Measurements from ENCODE around the gene EARS2. TPM values are rescaled to one million over a fixed set of nuclear protein-coding genes. Genes with fewer than 3 reads are reported as not detected.

The EARS2 gene
- total RNA-seq, 1 experiment from 2014 or later: 50.1 TPM

DNA sequence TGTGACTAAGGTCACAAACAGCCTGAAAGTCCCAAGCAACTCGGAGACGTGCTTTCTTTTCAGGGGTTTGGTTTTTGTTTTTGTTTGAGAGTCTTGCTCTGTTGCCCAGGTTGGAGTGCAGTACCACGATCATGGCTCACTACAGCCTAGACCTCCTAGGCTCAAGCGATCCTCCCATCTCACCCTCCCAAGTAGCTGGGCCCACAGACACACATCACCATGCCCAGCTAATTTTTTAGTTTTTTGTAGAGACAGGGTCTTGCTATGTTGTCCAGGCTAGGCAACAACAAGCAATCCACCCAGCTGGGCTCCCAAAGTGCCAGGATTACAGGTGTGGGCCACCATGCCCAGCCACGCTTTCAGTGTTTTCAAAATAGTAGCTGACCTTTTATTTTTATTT lies 27.1 kb downstream of the EARS2 start:
- no peak overlapping the region for H3K4me2 ChIP-seq (ENCODE audit: insufficient read depth, insufficient read length, low read length)
- no peak overlapping the region for H2AFZ ChIP-seq (ENCODE audit: low read length)
- no peaks in the 10 kb centered on the region for H3K27me3 ChIP-seq (ENCODE audit: insufficient read depth, low read length)
- H3K27me3 Mint-ChIP-seq (ENCODE audit: low read depth): no peaks in the 10 kb centered on the region
- WGBS (ENCODE audit: extremely low coverage, insufficient read length, low lambda C conversion rate): no CpG with 5 or more reads among the region's 5 CpGs
- H2BK15ac ChIP-seq (ENCODE audit: low read depth, low read length): no peak overlapping the region
- H3K36me3 Mint-ChIP-seq (ENCODE audit: insufficient read depth in 1 of 3, low read depth in 3 of 3): peaks cover 33 to 82% (median 73%) of the 10 kb centered on the region in 3 experiments; a peak in 6 of 7 replicates
- no peak overlapping the region for H2BK5ac ChIP-seq (ENCODE audit: insufficient read length, low read length)
- no peak overlapping the region for H4K91ac ChIP-seq (ENCODE audit: insufficient read length, low read depth, low read length)
- H2BK20ac ChIP-seq (ENCODE audit: low read depth, low read length, poor library complexity, severe bottlenecking): no peak overlapping the region
- no peak overlapping the region for H3K18ac ChIP-seq (ENCODE audit: insufficient read length, low read depth, low read length)
- no peak overlapping the region for H4K5ac ChIP-seq (ENCODE audit: insufficient read length, low read depth, low read length)
- no peak overlapping the region for H2BK120ac ChIP-seq (ENCODE audit: low read depth, low read length, poor library complexity, severe bottlenecking)
- H3K9ac ChIP-seq (ENCODE audit: extremely low read depth, insufficient read length, low read length): no peak overlapping the region
- H3K4me3 Mint-ChIP-seq: no peak overlapping the region
- no peak overlapping the region for H3K4ac ChIP-seq (ENCODE audit: low read depth, low read length)
- no peaks in the 10 kb centered on the region for H3K9me3 ChIP-seq (ENCODE audit: control insufficient read depth, low read depth, low read length)
- TF ChIP-seq, protein P1, sequence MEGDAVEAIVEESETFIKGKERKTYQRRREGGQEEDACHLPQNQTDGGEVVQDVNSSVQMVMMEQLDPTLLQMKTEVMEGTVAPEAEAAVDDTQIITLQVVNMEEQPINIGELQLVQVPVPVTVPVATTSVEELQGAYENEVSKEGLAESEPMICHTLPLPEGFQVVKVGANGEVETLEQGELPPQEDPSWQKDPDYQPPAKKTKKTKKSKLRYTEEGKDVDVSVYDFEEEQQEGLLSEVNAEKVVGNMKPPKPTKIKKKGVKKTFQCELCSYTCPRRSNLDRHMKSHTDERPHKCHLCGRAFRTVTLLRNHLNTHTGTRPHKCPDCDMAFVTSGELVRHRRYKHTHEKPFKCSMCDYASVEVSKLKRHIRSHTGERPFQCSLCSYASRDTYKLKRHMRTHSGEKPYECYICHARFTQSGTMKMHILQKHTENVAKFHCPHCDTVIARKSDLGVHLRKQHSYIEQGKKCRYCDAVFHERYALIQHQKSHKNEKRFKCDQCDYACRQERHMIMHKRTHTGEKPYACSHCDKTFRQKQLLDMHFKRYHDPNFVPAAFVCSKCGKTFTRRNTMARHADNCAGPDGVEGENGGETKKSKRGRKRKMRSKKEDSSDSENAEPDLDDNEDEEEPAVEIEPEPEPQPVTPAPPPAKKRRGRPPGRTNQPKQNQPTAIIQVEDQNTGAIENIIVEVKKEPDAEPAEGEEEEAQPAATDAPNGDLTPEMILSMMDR (conservative IDR thresholded peaks at IDR 0.05): no peak
- no peak for DNase-seq
- no peak overlapping the region for H3K27ac Mint-ChIP-seq
- no peak overlapping the region for H3K23ac ChIP-seq (ENCODE audit: insufficient read length, low read depth, low read length)
- no peaks in the 10 kb centered on the region for H3K79me1 ChIP-seq (ENCODE audit: insufficient read depth, low read depth, low read length, poor library complexity, severe bottlenecking)
- no peak overlapping the region for H3T11ph ChIP-seq (ENCODE audit: low read length)
- H3K56ac ChIP-seq (ENCODE audit: insufficient read length, low read depth, low read length): no peak overlapping the region
- no peaks in the 10 kb centered on the region for H3K79me2 ChIP-seq (ENCODE audit: insufficient read depth, low read length)
- H4K20me1 ChIP-seq (ENCODE audit: control insufficient read depth, insufficient read depth, insufficient read length): no peaks in the 10 kb centered on the region
- H3K23me2 ChIP-seq (ENCODE audit: insufficient read length, low read depth, low read length, poor library complexity, severe bottlenecking): no peaks in the 10 kb centered on the region
- H4K8ac ChIP-seq (replicated peaks; ENCODE audit: insufficient read length, low read depth, low read length): no peak overlapping the region
- H3K4me1 ChIP-seq (ENCODE audit: insufficient read depth, low read length): no peaks in the 10 kb centered on the region
- no peak overlapping the region for H3K27ac ChIP-seq (ENCODE audit: insufficient read length, low read depth, low read length)
- H2BK12ac ChIP-seq (ENCODE audit: insufficient read length, low read depth, low read length): no peak overlapping the region
- H3K14ac ChIP-seq (ENCODE audit: insufficient read depth, low read length): no peak overlapping the region
- H2AK5ac ChIP-seq (ENCODE audit: insufficient read length, low read length): no peak overlapping the region
- no peaks in the 10 kb centered on the region for H3K9me3 Mint-ChIP-seq
- no peaks in the 10 kb centered on the region for H3K4me1 Mint-ChIP-seq

Measured in H9 (cell line).